ENCODE measurements around the gene MFSD11. TPM values are rescaled to one million over a fixed set of nuclear protein-coding genes. Genes with fewer than 3 reads are reported as not detected.
A peak's percentile ranks its signal among the peaks of the same experiment; 100 is the strongest.
"Not testable (repeated sequence)": the region's sequence is repeated elsewhere in the genome, so short reads cannot be mapped to it uniquely, and the experiment has no call there.

Gene MFSD11
- total and polyA plus RNA-seq, 4 donors: 12.0 to 57.5 (median 25.0) TPM

GRCh38 chr17:76783146-76783545, 45.2 kb downstream of the MFSD11 start:
- DNase-seq (no peak), ATAC-seq (ENCODE audit: insufficient read depth, low FRiP score) (no peak)
- no peaks in the 10 kb centered on the region for H3K9me3 ChIP-seq (ENCODE audit: control insufficient read depth in 4 of 4, insufficient read depth in 3 of 4, low read length in 3 of 4)
- no peaks in the 10 kb centered on the region for H3K4me1 ChIP-seq (ENCODE audit: control insufficient read depth in 5 of 5, insufficient read depth in 5 of 5, low read length in 5 of 5)
- peaks cover 5 to 11% (median 10%) of the 10 kb centered on the region in 4 donors for H3K36me3 ChIP-seq (ENCODE audit: control insufficient read depth in 4 of 4, insufficient read depth in 4 of 4, low read length in 4 of 4)
- no peak overlapping the region for H3K9ac ChIP-seq (ENCODE audit: insufficient read depth in 1 of 2, low read length in 2 of 2)
- no peaks in the 10 kb centered on the region for H3K27me3 ChIP-seq (ENCODE audit: control insufficient read depth in 3 of 3, insufficient read depth in 3 of 3, low read length in 2 of 3)
- H3K4me3 ChIP-seq: no peak overlapping the region
- 84 to 91% methylated on average over 5 of the region's 5 CpGs for WGBS, 2 donors
- TF ChIP-seq CTCF (IDR thresholded peaks at IDR 0.05; ENCODE audit: control extremely low read depth, extremely low read depth): no peak
- no peak overlapping the region for H3K27ac ChIP-seq (ENCODE audit: low read depth in 1 of 2, low read length in 1 of 2)

DNA sequence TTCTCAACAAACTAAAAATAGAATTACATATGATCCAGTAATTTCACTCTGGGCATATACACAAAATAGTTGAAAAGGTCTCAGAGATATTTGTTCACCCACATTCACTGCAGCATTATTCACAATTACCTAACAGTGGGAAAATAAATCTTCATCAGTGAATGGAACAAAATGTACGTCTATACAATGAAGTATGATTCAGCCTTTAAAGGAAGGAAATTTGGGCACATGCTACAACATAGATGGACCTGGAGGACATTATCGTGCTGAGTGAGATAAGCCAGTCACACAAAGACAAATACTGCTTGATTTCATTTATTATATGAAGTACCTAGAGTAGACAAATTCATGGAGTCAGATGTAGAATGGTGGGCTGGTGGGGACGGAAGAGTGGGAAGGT, 47.0 kb downstream of the MFSD11 start:
- H3K27me3 ChIP-seq (ENCODE audit: control insufficient read depth in 3 of 3, insufficient read depth in 3 of 3, low read length in 2 of 3): no peaks in the 10 kb centered on the region
- no peaks in the 10 kb centered on the region for H3K9me3 ChIP-seq (ENCODE audit: control insufficient read depth in 4 of 4, insufficient read depth in 3 of 4, low read length in 3 of 4)
- H3K4me3 ChIP-seq: no peak overlapping the region
- no peak overlapping the region for H3K27ac ChIP-seq (ENCODE audit: low read depth in 1 of 2, low read length in 1 of 2)
- DNase-seq (no peak), ATAC-seq (ENCODE audit: insufficient read depth, low FRiP score) (no peak)
- H3K4me1 ChIP-seq (ENCODE audit: control insufficient read depth in 5 of 5, insufficient read depth in 5 of 5, low read length in 5 of 5): no peaks in the 10 kb centered on the region
- no peak overlapping the region for H3K9ac ChIP-seq (ENCODE audit: insufficient read depth in 1 of 2, low read length in 2 of 2)
- 85 to 86% methylated on average over 3 of the region's 3 CpGs for WGBS, 2 donors
- peaks cover 0 to 11% (median 9%) of the 10 kb centered on the region in 4 donors for H3K36me3 ChIP-seq (ENCODE audit: control insufficient read depth in 4 of 4, insufficient read depth in 4 of 4, low read length in 4 of 4)
- TF ChIP-seq CTCF (IDR thresholded peaks at IDR 0.05; ENCODE audit: control extremely low read depth, extremely low read depth): no peak

- not testable (repeated sequence) for H3K9me3 ChIP-seq (ENCODE audit: control insufficient read depth in 4 of 4, insufficient read depth in 3 of 4, low read length in 3 of 4); DNase-seq; H3K4me3 ChIP-seq; H3K4me1 ChIP-seq (ENCODE audit: control insufficient read depth in 5 of 5, insufficient read depth in 5 of 5, low read length in 5 of 5); H3K9ac ChIP-seq (ENCODE audit: insufficient read depth in 1 of 2, low read length in 2 of 2); H3K27ac ChIP-seq (ENCODE audit: low read depth in 1 of 2, low read length in 1 of 2); H3K27me3 ChIP-seq (ENCODE audit: control insufficient read depth in 3 of 3, insufficient read depth in 3 of 3, low read length in 2 of 3)
- 80 to 91% methylated on average over 2 of the region's 2 CpGs for WGBS, 2 donors
- peaks cover 0 to 11% (median 3%) of the 10 kb centered on the region in 4 donors for H3K36me3 ChIP-seq (ENCODE audit: control insufficient read depth in 4 of 4, insufficient read depth in 4 of 4, low read length in 4 of 4)
- ATAC-seq (ENCODE audit: insufficient read depth, low FRiP score): peak; percentile 49
Observed at GRCh38 chr17:76787866-76788265, 49.9 kb downstream of the MFSD11 start.

- Histone ChIP-seq H3K4me3 (no peak overlapping the region), H3K36me3 (ENCODE audit: control insufficient read depth in 4 of 4, insufficient read depth in 4 of 4, low read length in 4 of 4) (peaks cover 0 to 11% (median 1%) of the 10 kb centered on the region in 4 donors), H3K9ac (ENCODE audit: insufficient read depth in 1 of 2, low read length in 2 of 2) (no peak overlapping the region), H3K27me3 (ENCODE audit: control insufficient read depth in 3 of 3, insufficient read depth in 3 of 3, low read length in 2 of 3) (no peaks in the 10 kb centered on the region), H3K9me3 (ENCODE audit: control insufficient read depth in 4 of 4, insufficient read depth in 3 of 4, low read length in 3 of 4) (no peaks in the 10 kb centered on the region), H3K4me1 (ENCODE audit: control insufficient read depth in 5 of 5, insufficient read depth in 5 of 5, low read length in 5 of 5) (peaks cover 0 to 3% (median 0%) of the 10 kb centered on the region in 5 donors), H3K27ac (ENCODE audit: low read depth in 1 of 2, low read length in 1 of 2) (peak overlapping the region in 1 of 2 donors; percentile 43)
- no peak for ATAC-seq (ENCODE audit: insufficient read depth, low FRiP score)
- 69 to 85% methylated on average over 8 of the region's 8 CpGs for WGBS, 2 donors
- TF ChIP-seq CTCF (IDR thresholded peaks at IDR 0.05; ENCODE audit: control extremely low read depth, extremely low read depth): no peak
- DNase-seq: no peak
Observed at GRCh38 chr17:76789235-76789788, 51.4 kb downstream of the MFSD11 start.

Measured in lung (tissue), 12 donors.